Esophagus squamous epithelium (tissue), 4 donors: ENCODE data around the gene VPS16.

Experiments used
- POLR2A ChIP-seq, 4 donors: fragments of 450-650 bp; IDR thresholded peaks; one replicate each; pipeline ENCODE4 v1.6.1; 2017; ENCODE audit warnings: antibody characterized with exemption in 4 of 4, mild to moderate bottlenecking in 4 of 4, moderate library complexity in 3 of 4
- TF ChIP-seq, protein P1 (sequence below), 6 experiments: fragments of 450-650 bp in 4 of 6; fragments of 200-600 bp in 2 of 6; sonication (generic) in 2 of 6; IDR thresholded peaks; one replicate each; pipeline ENCODE4 v1.5.1; 2016 to 2019; ENCODE audit warnings: antibody characterized with exemption in 6 of 6, mild to moderate bottlenecking in 4 of 6, moderate library complexity in 4 of 6

DNA sequence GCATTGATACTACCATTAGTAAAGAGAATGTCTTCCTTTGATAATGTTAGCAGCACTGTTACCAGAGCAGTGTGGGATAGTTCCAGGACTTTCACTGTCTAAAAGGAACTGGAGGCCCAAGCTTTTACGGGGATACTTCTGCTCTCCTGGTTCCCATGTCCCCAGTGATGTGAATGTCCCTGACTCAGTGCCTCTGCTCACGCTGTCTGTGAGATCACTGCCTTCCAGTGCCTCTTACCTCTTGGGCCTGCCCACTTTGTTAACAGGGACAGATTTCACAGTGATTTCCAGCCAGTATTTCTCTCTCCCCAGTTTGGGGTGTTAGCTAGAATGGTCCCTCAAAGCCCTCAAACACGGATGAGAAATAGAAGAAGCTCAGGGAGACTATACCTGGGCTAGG is 47.2 kb downstream of the VPS16 start:
- no peak for TF ChIP-seq POLR2A (IDR thresholded peaks at IDR 0.05)
- TF ChIP-seq, protein P1, sequence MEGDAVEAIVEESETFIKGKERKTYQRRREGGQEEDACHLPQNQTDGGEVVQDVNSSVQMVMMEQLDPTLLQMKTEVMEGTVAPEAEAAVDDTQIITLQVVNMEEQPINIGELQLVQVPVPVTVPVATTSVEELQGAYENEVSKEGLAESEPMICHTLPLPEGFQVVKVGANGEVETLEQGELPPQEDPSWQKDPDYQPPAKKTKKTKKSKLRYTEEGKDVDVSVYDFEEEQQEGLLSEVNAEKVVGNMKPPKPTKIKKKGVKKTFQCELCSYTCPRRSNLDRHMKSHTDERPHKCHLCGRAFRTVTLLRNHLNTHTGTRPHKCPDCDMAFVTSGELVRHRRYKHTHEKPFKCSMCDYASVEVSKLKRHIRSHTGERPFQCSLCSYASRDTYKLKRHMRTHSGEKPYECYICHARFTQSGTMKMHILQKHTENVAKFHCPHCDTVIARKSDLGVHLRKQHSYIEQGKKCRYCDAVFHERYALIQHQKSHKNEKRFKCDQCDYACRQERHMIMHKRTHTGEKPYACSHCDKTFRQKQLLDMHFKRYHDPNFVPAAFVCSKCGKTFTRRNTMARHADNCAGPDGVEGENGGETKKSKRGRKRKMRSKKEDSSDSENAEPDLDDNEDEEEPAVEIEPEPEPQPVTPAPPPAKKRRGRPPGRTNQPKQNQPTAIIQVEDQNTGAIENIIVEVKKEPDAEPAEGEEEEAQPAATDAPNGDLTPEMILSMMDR (IDR thresholded peaks at IDR 0.05) = no peak
